ENCODE measurements around the gene MSTO1.
"Not testable (repeated sequence)": the region's sequence is repeated elsewhere in the genome, so short reads cannot be mapped to it uniquely, and the experiment has no call there.

Gene MSTO1

DNA sequence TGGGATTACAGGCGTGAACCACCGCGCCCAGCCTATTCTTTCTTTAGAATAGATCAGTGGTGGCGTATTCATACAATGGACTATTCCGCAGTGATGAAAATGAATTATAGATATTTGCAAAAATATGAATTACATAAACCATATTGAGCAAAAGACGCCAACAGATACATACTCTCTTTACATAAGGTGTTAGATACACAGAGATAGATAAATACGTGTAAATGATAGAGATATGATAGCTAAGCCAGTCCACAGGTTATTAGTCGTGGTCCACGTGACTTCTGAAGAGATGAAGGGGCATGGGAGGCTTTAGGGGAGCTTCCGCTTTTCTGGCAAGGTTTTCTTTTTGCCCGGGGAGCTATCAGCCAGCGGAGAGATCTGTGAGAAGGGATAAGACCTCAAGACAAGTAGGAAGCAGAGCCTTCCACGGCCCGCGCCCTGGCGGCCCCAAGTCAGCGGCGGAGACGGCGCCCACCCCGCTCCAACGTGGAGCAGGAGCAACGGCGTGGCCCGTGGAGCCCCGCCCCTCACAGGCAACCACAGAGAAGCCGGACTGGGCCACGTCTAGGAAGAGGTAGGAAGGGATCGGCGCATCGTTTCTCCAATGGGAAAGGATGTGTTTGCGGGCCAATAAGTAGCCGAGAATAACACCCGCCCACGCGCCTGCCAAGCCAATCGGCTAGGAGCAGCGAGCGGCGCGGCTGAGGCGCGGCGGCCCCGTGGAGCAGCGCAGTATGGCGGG lies at the start of gene MSTO1:
TSS of gene MSTO1 (plus strand) at position 704 of the 742 bp plus-strand sequence. CDS start at position 735, 31 bp downstream.
- peak; percentile 99 for DNase-seq

DNA sequence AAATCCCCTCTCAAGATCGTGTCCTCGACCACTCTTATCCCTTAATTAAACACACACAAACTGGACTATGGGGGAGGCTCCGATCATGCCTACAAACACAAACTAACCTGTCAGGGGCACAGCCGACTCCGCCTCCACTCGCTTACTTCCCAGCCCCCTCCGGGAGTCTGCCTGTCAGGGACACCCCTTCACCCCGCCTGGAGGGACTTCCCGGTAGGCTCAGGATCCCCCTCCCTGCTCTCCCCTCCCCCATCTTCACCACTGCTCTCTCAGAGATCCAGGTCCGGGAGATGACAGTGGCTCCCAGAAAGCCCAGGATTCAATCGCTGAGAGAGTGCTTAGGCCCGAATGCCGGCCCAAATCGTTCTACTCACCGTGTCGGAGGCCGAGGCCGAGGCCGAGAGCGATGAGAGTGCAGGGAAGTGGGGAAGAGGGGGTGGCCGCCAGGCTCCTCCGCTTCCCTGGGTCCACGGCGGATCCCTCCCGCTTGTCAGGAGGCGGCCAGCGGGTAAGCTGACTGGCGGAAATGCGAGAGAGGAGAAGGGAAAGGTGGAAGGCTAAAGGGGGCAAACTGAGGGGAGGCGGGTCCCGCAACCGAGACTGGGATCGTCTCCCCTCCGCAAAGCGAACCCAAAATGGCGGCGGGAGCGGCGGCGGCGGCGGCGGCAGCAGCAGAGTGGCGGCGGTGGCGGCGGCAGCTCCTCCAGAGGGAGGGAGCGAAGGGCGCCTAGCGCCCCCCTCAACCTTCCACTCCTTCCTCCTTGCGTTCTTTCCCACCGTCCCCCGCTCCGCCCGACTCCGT lies 48.0 kb upstream of the MSTO1 start:
- peak; percentile 72 for DNase-seq

DNA sequence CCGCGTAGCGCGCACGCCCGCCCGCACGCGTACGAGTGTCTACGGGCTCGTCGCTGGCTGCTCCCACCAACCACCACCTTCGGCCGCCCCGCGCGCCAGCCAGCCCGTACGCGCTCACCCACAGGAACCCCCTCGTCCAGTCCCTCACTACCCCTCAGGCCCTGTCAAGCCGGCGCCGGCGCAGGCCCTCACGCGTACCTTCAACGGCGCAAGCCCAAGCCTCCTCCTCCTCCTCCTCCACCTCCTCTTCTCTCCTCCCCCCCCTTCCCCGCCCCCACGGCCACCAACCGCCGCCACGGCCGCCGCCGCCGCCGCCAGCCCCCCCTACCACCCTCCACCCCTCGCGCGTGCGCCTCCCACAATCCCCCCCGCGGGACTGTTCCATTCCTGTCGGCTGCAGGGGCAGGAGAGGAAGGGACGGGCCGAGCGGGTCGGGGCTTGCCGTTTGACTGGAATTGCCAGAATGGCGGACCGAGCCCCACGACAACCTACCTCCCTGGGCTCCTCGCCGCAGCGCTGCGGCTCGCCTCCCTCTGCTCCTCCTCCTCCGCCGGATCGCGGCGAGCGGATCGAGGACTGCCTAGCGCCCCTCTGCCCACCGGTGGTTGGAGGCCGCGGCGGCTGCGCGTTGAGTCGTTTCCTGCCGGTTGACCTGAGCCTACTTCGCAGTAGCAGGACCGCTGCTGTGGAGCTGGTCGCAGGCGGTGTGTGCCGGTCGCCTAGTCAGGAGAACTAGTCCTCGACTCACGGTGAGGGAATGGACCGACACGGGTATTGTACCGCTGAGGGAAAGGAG lies 47.2 kb upstream of the MSTO1 start, which contains the start of gene ASH1L:
TSS of gene ASH1L (minus strand) at position 223 of the 796 bp plus-strand sequence. CDS start 41,284 bp downstream, outside the sequence.
- DNase-seq, result peak; percentile 94

DNA sequence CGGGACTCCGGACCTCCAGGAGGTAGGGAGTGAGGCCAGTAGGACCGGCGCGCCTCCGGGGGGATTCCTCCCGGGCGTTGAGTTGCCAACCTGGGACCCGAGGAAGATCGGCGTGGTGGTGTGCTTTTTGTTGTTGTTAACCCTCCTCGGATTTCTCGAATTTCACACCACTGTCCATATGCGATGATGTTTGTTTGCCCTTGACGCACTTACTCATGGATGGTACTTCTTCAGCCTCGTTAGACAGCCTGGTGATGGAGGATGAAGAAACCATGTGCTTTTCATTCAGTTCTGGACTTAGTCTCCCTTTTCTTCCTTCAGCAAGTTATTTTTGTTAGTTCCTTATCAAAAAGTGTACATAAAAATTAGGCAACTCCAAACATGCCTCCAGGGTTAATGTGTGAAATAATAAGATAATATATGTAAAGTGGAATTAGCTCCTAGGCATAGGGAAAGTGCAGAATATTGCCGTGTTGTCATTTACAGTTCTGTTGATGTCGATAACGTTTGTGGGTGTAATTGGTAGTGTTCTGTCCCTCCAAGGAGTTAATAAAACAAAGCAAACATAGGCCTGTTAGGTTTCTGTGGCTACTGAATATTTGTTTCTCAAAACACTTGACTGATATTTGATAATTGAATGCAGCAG lies 46.5 kb upstream of the MSTO1 start:
- DNase-seq, result not testable (repeated sequence)

DNA sequence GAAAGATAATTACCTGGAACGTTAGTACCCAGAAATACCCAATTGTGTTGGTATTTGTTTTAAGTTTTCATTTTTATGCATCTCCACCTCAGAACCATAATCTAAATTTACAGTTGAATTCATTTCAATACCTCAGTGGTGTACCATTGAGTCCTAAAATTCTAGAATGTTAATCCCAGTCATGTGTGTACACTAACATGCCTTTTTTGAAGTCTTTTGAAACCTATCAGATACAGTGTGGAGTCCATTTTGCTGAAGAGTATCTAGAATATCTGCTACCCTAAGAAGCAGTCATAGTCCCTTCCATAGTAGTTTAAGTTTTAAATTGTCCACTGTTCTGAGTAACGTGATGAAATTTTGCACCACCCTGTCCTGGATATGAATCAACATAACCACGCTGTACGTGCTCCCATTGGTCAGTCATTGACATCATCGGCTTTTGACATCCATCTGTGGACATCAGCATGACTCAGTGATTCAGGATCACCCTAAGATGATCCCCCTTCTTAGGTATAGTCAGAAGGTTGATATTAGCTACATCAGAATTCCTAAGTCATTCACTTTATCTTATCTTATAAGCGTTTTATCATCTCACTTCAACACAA lies 39.9 kb upstream of the MSTO1 start:
- DNase-seq, result no peak

DNA sequence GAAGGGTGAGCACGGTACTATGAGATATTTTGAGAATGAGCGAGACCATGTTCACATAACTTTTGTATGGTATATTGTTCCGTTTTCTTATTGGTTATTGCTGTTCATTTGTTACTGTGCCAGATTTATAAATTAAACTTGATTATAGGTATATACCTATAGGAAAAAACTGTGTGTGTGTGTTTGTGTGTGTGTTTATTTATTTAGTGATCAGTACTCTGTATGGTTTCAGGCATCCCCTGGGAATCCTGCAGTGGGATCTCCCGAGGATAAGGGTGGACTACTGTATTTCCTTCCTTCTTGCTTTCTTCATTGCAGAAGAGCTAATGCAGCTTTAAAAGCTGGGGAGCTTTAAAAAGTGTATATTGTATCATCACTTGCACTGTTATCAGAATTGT lies 39.4 kb upstream of the MSTO1 start:
- DNase-seq, result no peak

DNA sequence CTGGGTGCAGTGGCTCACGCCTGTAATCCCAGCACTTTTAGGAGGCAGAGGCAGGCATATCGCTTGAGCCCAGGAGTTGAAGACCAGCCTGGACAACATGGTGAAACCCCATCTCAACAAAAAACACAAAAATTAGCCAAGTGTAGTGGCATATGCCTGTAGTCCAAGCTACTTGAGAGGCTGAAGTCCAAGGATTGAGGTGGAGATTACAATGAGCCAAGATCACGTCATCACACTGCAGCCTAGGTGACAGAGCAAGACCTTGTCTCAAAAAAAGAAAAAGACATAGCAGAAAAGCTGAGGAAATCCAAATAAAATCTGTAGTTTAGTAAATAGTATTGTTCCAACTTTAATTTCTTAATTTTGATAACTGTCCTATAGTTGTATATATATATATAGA lies 35.9 kb upstream of the MSTO1 start:
- no peak for DNase-seq

DNA sequence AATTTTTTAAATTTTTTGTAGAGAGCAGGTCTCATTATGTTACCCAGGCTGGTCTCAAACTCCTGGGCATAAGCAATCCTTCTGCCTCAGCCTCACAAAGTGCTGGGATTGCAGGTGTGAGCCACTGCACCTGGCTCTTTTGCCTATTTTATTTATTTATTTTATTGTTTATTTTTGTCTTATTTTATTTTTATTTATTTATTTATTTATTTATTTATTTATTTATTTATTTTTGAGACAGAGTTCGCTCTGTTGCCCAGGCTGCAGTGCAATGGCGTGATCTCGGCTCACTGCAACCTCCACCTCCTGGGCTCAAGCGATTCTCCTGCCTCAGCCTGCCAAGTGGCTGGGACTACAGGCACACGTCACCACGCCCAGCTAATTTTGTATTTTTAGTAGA lies 34.4 kb upstream of the MSTO1 start:
- not testable (repeated sequence) for DNase-seq

DNA sequence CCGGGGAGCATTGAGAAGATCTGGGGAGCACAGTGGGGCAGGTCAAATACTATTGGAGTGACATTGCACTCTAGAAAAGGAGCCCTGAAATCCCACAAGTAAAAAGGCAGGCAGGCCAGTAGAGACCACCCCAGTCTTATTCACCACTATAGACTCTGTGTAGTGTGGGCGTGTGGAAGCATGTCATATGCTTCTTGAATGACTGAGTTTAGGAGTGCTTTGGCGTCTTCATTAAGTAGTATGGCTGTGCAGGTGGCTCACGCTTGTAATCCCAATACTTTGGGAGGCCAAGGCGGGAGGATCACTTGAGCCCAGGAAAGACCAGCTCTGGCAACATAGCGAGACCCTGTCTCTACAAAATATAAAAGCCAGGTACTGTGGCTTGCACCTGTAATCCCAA lies 26.2 kb upstream of the MSTO1 start:
- DNase-seq, result not testable (repeated sequence)

DNA sequence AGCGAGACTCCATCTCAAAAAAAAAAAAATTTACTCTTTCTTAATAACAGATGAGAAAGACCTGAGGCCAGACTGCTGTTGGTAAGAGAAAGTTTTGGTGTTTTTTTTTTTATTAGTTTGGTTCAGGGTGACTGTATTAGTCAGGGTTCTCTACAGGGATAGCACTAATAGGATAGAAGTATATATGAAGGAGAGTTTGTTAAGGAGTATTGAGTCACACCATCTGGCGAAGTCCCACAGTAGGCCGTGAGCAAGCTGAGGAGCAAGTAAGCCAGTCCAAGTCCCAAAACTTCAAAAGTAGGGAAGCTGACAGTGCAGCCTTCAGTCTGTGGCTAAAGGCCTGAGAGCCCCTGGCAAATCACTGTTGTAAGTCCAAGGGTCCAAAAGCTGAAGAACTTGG lies 20.7 kb upstream of the MSTO1 start:
- not testable (repeated sequence) for DNase-seq

DNA sequence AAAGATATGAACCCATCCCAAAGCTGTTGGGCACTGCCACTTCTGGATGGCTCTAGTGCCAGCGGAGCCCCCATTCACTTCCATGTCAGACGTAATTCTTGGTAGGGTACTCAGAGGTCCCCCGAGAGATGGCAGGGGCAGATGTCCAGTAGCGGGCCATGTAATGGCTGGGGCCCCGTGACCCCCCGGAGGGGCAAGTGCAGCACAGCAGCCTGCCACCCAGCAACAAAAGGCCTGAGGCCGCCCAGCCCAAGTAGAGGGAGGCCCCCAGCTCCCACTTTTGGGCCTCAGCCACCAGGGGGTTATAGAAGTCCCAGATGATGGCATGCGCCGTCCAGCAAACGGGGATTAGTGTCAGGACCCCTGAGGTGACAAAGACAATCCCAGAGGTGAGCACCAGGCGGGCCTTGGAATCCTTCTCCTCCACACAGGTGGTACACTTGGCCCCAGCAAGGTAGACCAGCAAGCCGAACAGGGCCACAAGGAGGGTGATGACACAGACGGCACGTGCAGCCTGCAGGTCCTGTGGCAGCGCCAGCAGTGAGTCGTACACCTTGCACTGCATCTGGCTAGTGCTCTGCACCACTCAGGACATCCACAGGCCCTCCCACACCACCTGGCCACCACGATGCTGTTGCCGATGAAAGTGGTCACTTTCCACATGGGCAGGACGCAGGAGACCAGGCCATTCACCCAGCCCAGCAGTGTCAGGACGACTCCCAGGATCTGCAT lies 19.3 kb upstream of the MSTO1 start:
- not testable (repeated sequence) for DNase-seq

DNA sequence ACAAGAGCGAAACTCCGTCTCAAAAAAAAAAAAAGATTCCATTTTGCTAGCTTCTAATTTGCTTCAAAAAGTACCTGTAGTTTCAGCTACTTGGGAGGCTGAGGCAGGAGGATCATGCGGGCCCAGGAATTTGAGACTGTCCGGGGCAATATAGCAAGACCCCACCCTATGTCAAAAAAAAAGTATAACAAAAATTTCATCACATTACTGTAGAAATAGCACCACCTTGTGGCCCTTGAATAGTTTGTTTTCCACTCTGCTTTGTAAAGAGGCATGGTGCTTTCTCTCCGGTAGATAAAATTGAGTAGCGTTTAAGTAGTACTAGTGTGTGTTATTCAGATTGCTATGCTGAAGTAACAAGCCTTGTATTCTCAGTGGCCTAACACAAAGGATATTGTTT lies 18.2 kb upstream of the MSTO1 start:
- no peak for DNase-seq

DNA sequence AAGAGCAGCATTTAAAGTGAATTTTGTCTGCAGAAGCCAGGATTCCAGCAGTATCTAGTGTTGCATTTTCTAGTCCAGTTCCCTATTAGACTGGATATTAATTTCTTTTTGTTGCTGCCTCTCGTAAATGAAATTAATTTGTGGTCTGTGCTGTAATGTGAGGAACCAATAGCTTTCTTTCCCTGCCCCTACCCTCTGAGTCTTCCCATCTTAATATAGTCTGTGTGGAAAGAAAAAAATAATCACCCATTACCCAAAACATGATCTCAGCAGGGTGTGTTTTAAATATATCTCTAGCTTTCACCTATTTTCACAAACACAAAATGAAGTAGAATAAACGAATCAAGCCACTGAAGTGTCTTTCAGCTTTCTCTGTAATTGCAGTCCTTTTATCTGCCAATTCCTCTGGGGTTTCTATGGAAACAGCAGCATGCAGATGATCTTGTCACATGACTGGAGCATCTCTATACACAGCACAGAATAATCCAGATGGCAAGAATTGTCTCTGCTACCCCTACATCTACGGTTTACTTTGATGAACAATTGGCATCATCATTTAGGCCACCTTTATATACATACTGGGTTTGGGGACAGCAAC lies 14.0 kb upstream of the MSTO1 start:
- DNase-seq, result not testable (repeated sequence)

DNA sequence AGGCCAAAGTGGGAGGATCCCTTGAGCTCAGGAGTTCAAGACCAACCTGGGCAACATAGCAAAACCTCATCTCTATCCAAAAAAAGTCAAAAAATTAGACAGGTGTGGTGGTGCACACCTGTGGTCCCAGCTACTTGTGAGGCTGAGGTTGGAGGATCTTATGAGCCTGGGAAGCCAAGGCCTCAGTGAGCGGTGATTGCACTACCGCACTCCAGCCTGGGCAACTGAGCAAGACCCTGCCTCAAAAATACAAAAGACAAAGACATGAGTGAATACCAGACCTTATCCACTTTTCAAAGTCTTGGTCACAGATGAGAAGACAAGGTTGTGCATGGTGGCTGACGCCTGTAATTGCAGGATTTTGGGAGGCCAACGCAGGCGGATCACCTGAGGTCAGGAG lies 13.2 kb upstream of the MSTO1 start:
- no peak for DNase-seq

DNA sequence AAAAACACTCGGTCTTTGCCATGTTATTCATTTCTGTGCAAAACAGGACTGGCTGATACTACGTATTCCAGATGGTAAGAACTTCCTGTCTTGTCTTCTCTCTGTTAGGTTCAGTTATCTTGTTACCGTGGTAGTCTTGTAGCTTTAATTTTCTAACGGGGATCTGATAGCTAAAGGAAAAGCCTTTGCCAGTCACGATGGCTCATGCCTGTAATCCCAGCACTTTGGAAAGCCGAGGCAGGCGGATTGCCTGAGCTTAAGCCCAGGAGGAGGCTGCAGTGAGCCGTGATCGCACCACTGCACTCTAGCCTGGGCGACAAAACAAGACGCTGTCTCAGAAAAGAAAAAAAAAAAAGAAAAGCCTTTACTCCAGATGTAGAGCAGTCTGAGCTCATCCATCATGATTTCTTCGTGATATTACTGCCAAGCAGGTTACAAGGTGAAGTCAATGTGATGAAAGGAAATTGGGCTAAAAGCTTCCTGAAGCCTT lies 11.1 kb upstream of the MSTO1 start:
- no peak for DNase-seq

DNA sequence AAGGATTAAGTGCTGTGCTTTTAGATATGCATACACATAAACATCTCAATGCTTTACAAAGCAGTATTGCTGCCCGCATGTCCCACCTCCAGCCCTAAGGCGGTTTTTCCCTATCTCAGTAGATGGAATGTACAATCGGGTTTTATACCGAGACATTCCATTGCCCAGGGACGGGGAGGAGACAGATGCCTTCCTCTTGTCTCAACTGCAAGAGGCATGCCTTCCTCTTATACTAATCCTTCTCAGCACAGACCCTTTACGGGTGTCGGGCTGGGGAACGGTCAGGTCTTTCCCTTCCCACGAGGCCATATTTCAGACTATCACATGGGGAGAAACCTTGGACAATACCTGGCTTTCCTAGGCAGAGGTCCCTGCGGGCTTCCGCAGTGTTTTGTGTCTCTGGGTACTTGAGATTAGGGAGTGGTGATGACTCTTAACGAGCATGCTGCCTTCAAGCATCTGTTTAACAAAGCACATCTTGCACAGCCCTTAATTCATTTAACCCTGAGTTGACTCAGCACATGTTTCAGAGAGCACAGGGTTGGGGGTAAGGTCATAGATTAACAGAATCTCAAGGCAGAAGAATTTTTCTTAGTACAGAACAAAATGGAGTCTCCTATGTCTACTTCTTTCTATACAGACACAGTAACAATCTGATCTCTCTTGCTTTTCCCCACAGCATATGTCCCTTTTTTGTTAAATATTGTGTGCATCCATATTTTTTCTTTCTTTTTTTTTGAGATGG lies 10.0 kb upstream of the MSTO1 start:
- not testable (repeated sequence) for DNase-seq

DNA sequence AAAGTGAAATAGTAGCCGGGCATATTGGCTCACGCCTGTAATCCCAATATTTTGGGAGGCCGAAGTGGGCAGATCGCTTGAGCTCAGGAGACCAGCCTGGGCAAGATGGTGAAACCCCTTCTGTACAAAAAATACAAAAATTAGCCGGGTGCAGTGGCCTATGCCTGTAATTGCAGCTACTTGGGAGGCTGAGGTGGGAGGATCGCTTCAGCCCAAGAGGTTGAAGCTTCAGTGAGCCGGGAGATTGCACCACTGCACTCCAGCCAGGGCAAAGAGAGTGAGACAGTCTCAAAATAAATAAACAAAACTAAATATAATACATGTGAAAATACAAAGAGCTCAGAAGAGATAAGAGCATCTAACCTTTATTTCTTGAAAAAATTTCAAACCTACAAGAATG lies 2.3 kb upstream of the MSTO1 start:
- no peak for DNase-seq

DNA sequence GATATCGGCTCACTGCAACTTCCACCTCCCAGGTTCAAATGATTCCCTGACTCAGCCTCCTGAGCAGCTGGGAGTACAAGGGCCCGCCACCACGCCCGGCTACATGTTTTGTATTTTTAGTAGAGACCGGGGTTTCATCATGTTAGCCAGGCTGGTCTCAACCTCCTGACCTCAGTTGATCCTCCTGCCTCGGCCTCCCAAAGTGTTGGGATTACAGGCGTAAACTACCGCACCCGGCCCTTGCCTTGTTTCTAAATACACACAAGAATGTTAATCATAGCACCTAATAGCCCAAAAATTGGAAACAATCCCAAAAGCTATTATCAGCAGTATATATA lies 1.2 kb upstream of the MSTO1 start:
- DNase-seq, result no peak

DNA sequence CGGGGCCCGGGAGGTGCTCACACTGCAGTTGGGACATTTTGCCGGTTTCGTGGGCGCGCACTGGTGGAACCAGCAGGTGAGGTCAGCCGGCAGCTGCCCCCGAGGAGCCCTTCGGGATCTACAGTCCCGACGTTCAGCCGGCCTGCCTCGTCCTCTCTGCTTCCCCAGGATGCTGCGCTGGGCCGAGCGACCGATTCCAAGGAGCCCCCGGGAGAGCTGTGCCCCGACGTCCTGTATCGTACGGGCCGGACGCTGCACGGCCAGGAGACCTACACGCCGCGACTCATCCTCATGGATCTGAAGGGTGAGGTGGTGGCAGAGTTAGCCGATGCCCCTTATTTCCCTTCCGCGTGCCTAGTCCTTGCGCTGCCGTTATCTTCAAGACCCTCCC lies 234 bp downstream of the MSTO1 start:
- not testable (repeated sequence) for DNase-seq

DNA sequence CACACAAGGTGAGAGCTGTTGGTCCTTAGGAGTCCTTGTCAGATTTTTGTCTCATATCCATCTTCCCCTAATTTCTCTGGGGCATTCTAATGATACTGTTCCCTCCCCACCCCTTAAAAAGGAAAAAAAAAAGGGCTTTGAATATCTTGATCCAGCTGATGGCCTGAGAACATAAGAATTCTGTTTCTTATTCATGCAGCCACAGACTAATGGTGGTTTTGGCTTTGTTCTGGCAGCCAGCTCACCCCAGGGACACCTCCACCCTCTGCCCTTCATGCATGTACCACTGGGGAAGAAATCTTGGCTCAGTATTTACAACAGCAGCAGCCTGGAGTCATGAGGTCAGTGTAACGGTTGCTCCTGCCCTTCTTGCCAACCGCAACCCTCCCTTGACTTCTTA lies 3.2 kb downstream of the MSTO1 start:
- DNase-seq, result not testable (repeated sequence)
